AG09319 (cell line): ENCODE measurements around the gene RGS19.

Experiments
- DNase-seq: peaks from one replicate; pipeline ENCODE4 v3.0.0-alpha.2; 2010; ENCODE audit warnings: low read depth; ENCODE audit errors: extremely low read depth
- CTCF ChIP-seq: IDR thresholded peaks from 2 replicates; pipeline ENCODE4 v1.5.1; 2011; ENCODE audit warnings: low read depth, mild to moderate bottlenecking, inconsistent platforms, low read length, moderate library complexity

RGS19 gene

GRCh38 chr20:64051033-64051452 is 28.3 kb downstream of the RGS19 start:
- TF ChIP-seq CTCF, result no peak

GRCh38 chr20:64050261-64051032 is 28.9 kb downstream of the RGS19 start:
- DNase-seq, result no peak
- TF ChIP-seq CTCF, result no peak

More at GRCh38 chr20:64051033-64051452, 28.3 kb downstream of the RGS19 start:
- no peak for DNase-seq

- no peak for DNase-seq
- no peak for TF ChIP-seq CTCF
These were observed 29.4 kb downstream of the RGS19 start for GRCh38 chr20:64049878-64050260.

- no peak for TF ChIP-seq CTCF
- DNase-seq, result no peak
These were observed 30.0 kb downstream of the RGS19 start, which contains the start of gene SOX18 for GRCh38 chr20:64049060-64049877. Gene SOX18 (minus strand): TSS chr20:64049639. CDS start chr20:64049516, 123 bp downstream.

- TF ChIP-seq CTCF, result no peak
- DNase-seq, result no peak
These were observed 30.8 kb downstream of the RGS19 start for GRCh38 chr20:64048402-64049044.

GRCh38 chr20:64047968-64048401 is 31.3 kb downstream of the RGS19 start:
- no peak for TF ChIP-seq CTCF
- no peak for DNase-seq
